A549 treated with dexamethasone at 1 μM for 4 hours (cell line): ENCODE data around the gene GARS1. TPM values are rescaled to one million over a fixed set of nuclear protein-coding genes. Genes with fewer than 3 reads are reported as not detected.

Experiments
- total RNA-seq: library from RNA; stranded (reverse); fragments of 200-300 nt; extraction: Qiagen RNA extraction; gene quantifications from 5 replicates; pipeline ENCODE4 v1.2.3, GENCODE V29; 2022

The GARS1 gene
- 144 to 167 TPM (median 152 TPM) in 5 replicates for total RNA-seq

GRCh38 chr7:30594540-30595435 is at the start of gene GARS1:
Gene GARS1 (plus strand): TSS chr7:30594878. CDS start chr7:30594922, 44 bp downstream.

GRCh38 chr7:30682212-30683083 is 87.8 kb downstream of the GARS1 start, which contains the start of gene CRHR2:
Gene CRHR2 (minus strand): TSS chr7:30682456. CDS start chr7:30682280, 176 bp downstream.

Other genes starting within 250 kb of the GARS1 start
- 5.0 to 7.0 TPM (median 6.7 TPM) in 5 replicates for gene NOD1, start 116.1 kb upstream of the GARS1 start, total RNA-seq
- gene GGCT, start 90.0 kb upstream of the GARS1 start, total RNA-seq, result 68.6 to 88.7 TPM (median 76.0 TPM) in 5 replicates
- 0.05 to 0.07 TPM (median 0.05 TPM) in 4 of 5 replicates, not detected in the other for gene CRHR2, start 87.6 kb downstream of the GARS1 start, total RNA-seq
- gene INMT, start 157.3 kb downstream of the GARS1 start, total RNA-seq, result not detected in 5 replicates
- 2.1 to 2.6 TPM (median 2.4 TPM) in 5 replicates for gene MINDY4, start 176.5 kb downstream of the GARS1 start, total RNA-seq